NCI-H1694 treated with DMSO at 0.1 percent for 48 hours (cell line): ENCODE results near the gene DKKL1.

Experiments
- DNase-seq: peaks from one replicate; lab custom pipeline; 2025; lab: John Stamatoyannopoulos, UW

Gene DKKL1

GRCh38 chr19:49396738-49397505 lies 33.2 kb downstream of the DKKL1 start:
- no peak for DNase-seq

GRCh38 chr19:49398001-49398615 lies 34.4 kb downstream of the DKKL1 start:
- DNase-seq, result no peak

GRCh38 chr19:49398931-49399330 lies 35.3 kb downstream of the DKKL1 start:
- no peak for DNase-seq

- no peak for DNase-seq
Measured at GRCh38 chr19:49400029-49400428, 36.4 kb downstream of the DKKL1 start.

GRCh38 chr19:49403404-49404187 lies 39.9 kb downstream of the DKKL1 start:
- peak; percentile 28 for DNase-seq

GRCh38 chr19:49407079-49407478 lies 43.4 kb downstream of the DKKL1 start:
- DNase-seq, result no peak

GRCh38 chr19:49407482-49408015 lies 43.9 kb downstream of the DKKL1 start:
- DNase-seq, result no peak

GRCh38 chr19:49408816-49409440 lies 45.3 kb downstream of the DKKL1 start:
- no peak for DNase-seq

GRCh38 chr19:49409441-49410029 lies 45.9 kb downstream of the DKKL1 start:
- no peak for DNase-seq

GRCh38 chr19:49411681-49412326 lies 48.1 kb downstream of the DKKL1 start:
- DNase-seq, result no peak

GRCh38 chr19:49413348-49413747 lies 49.7 kb downstream of the DKKL1 start:
- DNase-seq, result no peak

- DNase-seq, result no peak
Measured at GRCh38 chr19:49414256-49414655, 50.6 kb downstream of the DKKL1 start.

GRCh38 chr19:49415102-49415809 lies 51.6 kb downstream of the DKKL1 start:
- no peak for DNase-seq

- DNase-seq, result no peak
Measured at GRCh38 chr19:49415810-49416200, 52.1 kb downstream of the DKKL1 start.

- no peak for DNase-seq
Measured at GRCh38 chr19:49417088-49417487, 53.4 kb downstream of the DKKL1 start.

- DNase-seq, result peak; percentile 27
Measured at GRCh38 chr19:49418511-49418910, 54.8 kb downstream of the DKKL1 start.

- no peak for DNase-seq
Measured at GRCh38 chr19:49419173-49419572, 55.5 kb downstream of the DKKL1 start.

GRCh38 chr19:49420227-49420626 lies 56.5 kb downstream of the DKKL1 start:
- no peak for DNase-seq

- peak; percentile 76 for DNase-seq
Measured at GRCh38 chr19:49421039-49421877, 57.6 kb downstream of the DKKL1 start.

GRCh38 chr19:49421878-49422202 lies 58.2 kb downstream of the DKKL1 start:
- DNase-seq, result no peak
